ENCODE data around the gene INTS7. TPM values are rescaled to one million over a fixed set of nuclear protein-coding genes. Genes with fewer than 3 reads are reported as not detected.

Gene INTS7
- total RNA-seq, 1 experiment from 2014 or later = 25.3 TPM

- DNase-seq = no peak
- Histone ChIP-seq H3K9ac (ENCODE audit: low read length) (no peak overlapping the region), H2AFZ (ENCODE audit: low read length) (no peak overlapping the region), H3F3A (ENCODE audit: low read length, unreplicated experiment) (no peaks in the 10 kb centered on the region), H4K20me1 (ENCODE audit: low read length) (peaks cover 13% of the 10 kb centered on the region; the same call in 1 of the 2 replicates), H3K4me2 (ENCODE audit: low read length) (no peak overlapping the region), H3K79me2 (ENCODE audit: low read length) (peaks cover 50% of the 10 kb centered on the region), H3K36me3 (ENCODE audit: low read depth, low read length) (peaks cover 37% of the 10 kb centered on the region), H3K27ac (ENCODE audit: low read length) (no peak overlapping the region), H3K27me3 (ENCODE audit: low read length) (no peaks in the 10 kb centered on the region), H3K9me3 (ENCODE audit: low read length) (no peaks in the 10 kb centered on the region), H3K9me2 (replicated peaks; ENCODE audit: low read length) (no peaks in the 10 kb centered on the region), H3K4me3 (ENCODE audit: low read length) (no peak overlapping the region), H3K4me1 (ENCODE audit: insufficient read depth, low read length) (no peaks in the 10 kb centered on the region)
- ATAC-seq = no peak
- CTCF ChIA-PET = interaction anchor here (1.0 kb wide), 1 partner anchor 15 kb away, joined by 9 read pairs; the partner anchor contains the start of genes DTL and INTS7
- TF ChIP-seq EZH2 (IDR thresholded peaks at IDR 0.05; ENCODE audit: low read length, unreplicated experiment) (no peak), CTCF (conservative IDR thresholded peaks at IDR 0.05; ENCODE audit: low read depth, low read length) (no peak), EZH2phosphoT487 (IDR thresholded peaks at IDR 0.05; ENCODE audit: borderline replicate concordance, low read length) (no peak)
- POLR2A ChIA-PET (ENCODE audit: unreplicated experiment) = no interaction called here
- no TSS peak for BruUV-seq (replicated peaks)
- intact Hi-C loops (cut with micrococcal nuclease) = no loop called here
Observed at GRCh38 chr1:212020975-212021374, 14.4 kb downstream of the INTS7 start.

- intact Hi-C loops (cut with micrococcal nuclease) = loop anchor here (2.0 to 5.0 kb wide), 2 partner anchors 49 to 444 kb away; no protein-coding TSS in a partner anchor
- Histone ChIP-seq H4K20me1 (ENCODE audit: low read length) (no peaks in the 10 kb centered on the region), H3F3A (ENCODE audit: low read length, unreplicated experiment) (no peaks in the 10 kb centered on the region), H2AFZ (ENCODE audit: low read length) (no peak overlapping the region), H3K4me1 (ENCODE audit: insufficient read depth, low read length) (peaks cover 3% of the 10 kb centered on the region; the same call in 1 of the 2 replicates), H3K79me2 (ENCODE audit: low read length) (no peaks in the 10 kb centered on the region), H3K4me3 (ENCODE audit: low read length) (no peak overlapping the region), H3K4me2 (ENCODE audit: low read length) (no peak overlapping the region), H3K9me3 (ENCODE audit: low read length) (no peaks in the 10 kb centered on the region), H3K27me3 (ENCODE audit: low read length) (no peaks in the 10 kb centered on the region), H3K27ac (ENCODE audit: low read length) (no peak overlapping the region), H3K9ac (ENCODE audit: low read length) (no peak overlapping the region), H3K36me3 (ENCODE audit: low read depth, low read length) (peaks cover 34% of the 10 kb centered on the region), H3K9me2 (replicated peaks; ENCODE audit: low read length) (no peaks in the 10 kb centered on the region)
- TF ChIP-seq CTCF (conservative IDR thresholded peaks at IDR 0.05; ENCODE audit: low read depth, low read length) = no peak
- TF ChIP-seq EZH2phosphoT487 (IDR thresholded peaks at IDR 0.05; ENCODE audit: borderline replicate concordance, low read length) = no peak
- no peak for TF ChIP-seq EZH2 (IDR thresholded peaks at IDR 0.05; ENCODE audit: low read length, unreplicated experiment)
- BruUV-seq (replicated peaks) = no TSS peak
- ChIA-PET CTCF (interaction anchor here (1.9 kb wide), 1 partner anchor 21 kb away, joined by 18 read pairs; the partner anchor contains the start of genes DTL and INTS7), POLR2A (ENCODE audit: unreplicated experiment) (interaction anchor here (1.0 kb wide), 1 partner anchor 22 kb away, joined by 5 read pairs; the partner anchor contains the start of genes DTL and INTS7)
- peak; percentile 72 for DNase-seq
- peak; percentile 76 for ATAC-seq
Observed at GRCh38 chr1:212013672-212014071, 21.7 kb downstream of the INTS7 start.

- H3F3A ChIP-seq (ENCODE audit: low read length, unreplicated experiment) = no peaks in the 10 kb centered on the region
- no peaks in the 10 kb centered on the region for H3K9me3 ChIP-seq (ENCODE audit: low read length)
- H3K9ac ChIP-seq (ENCODE audit: low read length) = no peak overlapping the region
- peak; percentile 99 for TF ChIP-seq CTCF (conservative IDR thresholded peaks at IDR 0.05; ENCODE audit: low read depth, low read length)
- no peak for TF ChIP-seq EZH2phosphoT487 (IDR thresholded peaks at IDR 0.05; ENCODE audit: borderline replicate concordance, low read length)
- CTCF ChIA-PET = interaction anchor here (1.0 to 1.9 kb wide), 2 partner anchors 23 to 444 kb away, joined by 3 to 18 read pairs; partner anchors contain the start of genes DTL and INTS7
- ATAC-seq (peak; percentile 97), DNase-seq (peak; percentile 89)
- no peaks in the 10 kb centered on the region for H3K9me2 ChIP-seq (replicated peaks; ENCODE audit: low read length)
- POLR2A ChIA-PET (ENCODE audit: unreplicated experiment) = no interaction called here
- H3K79me2 ChIP-seq (ENCODE audit: low read length) = no peaks in the 10 kb centered on the region
- no peaks in the 10 kb centered on the region for H4K20me1 ChIP-seq (ENCODE audit: low read length)
- no peak overlapping the region for H3K27ac ChIP-seq (ENCODE audit: low read length)
- no peak overlapping the region for H3K4me3 ChIP-seq (ENCODE audit: low read length)
- H3K4me1 ChIP-seq (ENCODE audit: insufficient read depth, low read length) = peaks cover 3% of the 10 kb centered on the region; the same call in 1 of the 2 replicates
- no peak overlapping the region for H2AFZ ChIP-seq (ENCODE audit: low read length)
- H3K36me3 ChIP-seq (ENCODE audit: low read depth, low read length) = peaks cover 35% of the 10 kb centered on the region
- H3K4me2 ChIP-seq (ENCODE audit: low read length) = no peak overlapping the region
- no peaks in the 10 kb centered on the region for H3K27me3 ChIP-seq (ENCODE audit: low read length)
- intact Hi-C loops (cut with micrococcal nuclease) = loop anchor here (1.0 to 5.0 kb wide), 4 partner anchors 23 to 445 kb away; partner anchors contain the start of genes DTL and INTS7
- BruUV-seq (replicated peaks) = no TSS peak
Observed at GRCh38 chr1:212012034-212012740, 23.2 kb downstream of the INTS7 start.
